OCI-LY7 (cell line): ENCODE measurements around the gene TMX3.

ENCODE experiments used
- EZH2phosphoT487 ChIP-seq: fragments of 200-600 bp; sonication (generic); IDR thresholded peaks from 2 replicates; pipeline ENCODE4 v1.6.1; 2018; ENCODE audit warnings: low read depth, borderline replicate concordance, mild to moderate bottlenecking, mixed run types, antibody characterized with exemption, low read length, moderate library complexity, mixed read lengths
- TF ChIP-seq, protein P1 (sequence below): fragments of 200-600 bp; sonication (generic); conservative IDR thresholded peaks from 2 replicates; pipeline ENCODE4 v1.5.1; 2014; ENCODE audit warnings: mild to moderate bottlenecking, antibody characterized with exemption, low read length, moderate library complexity, mixed read lengths

DNA sequence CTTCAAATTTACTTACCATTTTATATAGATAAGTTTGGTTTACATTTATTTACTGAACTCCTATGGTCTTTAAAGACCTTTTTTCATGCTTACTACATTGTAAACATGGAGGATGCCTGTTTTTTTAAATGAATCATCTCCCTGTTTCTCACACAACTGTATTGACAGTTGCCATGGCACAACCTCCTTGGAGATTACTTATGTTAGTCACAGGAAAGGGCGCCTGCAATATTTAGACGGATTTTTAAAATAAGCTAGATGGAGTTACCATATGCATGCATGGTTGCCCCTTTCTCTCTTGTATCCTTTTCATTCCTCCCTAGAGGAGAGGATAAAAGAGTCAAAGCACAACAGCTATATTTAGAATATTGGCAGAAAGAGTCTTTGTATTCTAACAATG is 48.2 kb upstream of the TMX3 start:
- TF ChIP-seq, protein P1, sequence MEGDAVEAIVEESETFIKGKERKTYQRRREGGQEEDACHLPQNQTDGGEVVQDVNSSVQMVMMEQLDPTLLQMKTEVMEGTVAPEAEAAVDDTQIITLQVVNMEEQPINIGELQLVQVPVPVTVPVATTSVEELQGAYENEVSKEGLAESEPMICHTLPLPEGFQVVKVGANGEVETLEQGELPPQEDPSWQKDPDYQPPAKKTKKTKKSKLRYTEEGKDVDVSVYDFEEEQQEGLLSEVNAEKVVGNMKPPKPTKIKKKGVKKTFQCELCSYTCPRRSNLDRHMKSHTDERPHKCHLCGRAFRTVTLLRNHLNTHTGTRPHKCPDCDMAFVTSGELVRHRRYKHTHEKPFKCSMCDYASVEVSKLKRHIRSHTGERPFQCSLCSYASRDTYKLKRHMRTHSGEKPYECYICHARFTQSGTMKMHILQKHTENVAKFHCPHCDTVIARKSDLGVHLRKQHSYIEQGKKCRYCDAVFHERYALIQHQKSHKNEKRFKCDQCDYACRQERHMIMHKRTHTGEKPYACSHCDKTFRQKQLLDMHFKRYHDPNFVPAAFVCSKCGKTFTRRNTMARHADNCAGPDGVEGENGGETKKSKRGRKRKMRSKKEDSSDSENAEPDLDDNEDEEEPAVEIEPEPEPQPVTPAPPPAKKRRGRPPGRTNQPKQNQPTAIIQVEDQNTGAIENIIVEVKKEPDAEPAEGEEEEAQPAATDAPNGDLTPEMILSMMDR: no peak
- TF ChIP-seq EZH2phosphoT487: no peak
